HEK293 (cell line): Measurements from ENCODE around the gene STX10.

Source experiments
- CTCF ChIA-PET: fragments of 350-600 bp; formaldehyde crosslinking; extraction: SDS; loops from one replicate; lab custom pipeline; 2021; ENCODE audit warnings: antibody characterized with exemption; lab: Yijun Ruan, JAX
- POLR2A ChIA-PET: fragments of 300-600 bp; formaldehyde crosslinking; extraction: SDS; loops from one replicate; lab custom pipeline; 2020; ENCODE audit warnings: antibody characterized with exemption, inconsistent platforms; lab: Yijun Ruan, JAX
- H3K27ac ChIP-seq: fragments of 200-500 bp; sonication (Bioruptor generic); 2 replicates; pipeline ENCODE4 v1.5.1; 2014; ENCODE audit warnings: low read depth, low read length, control low read depth, inconsistent platforms; ENCODE audit errors: extremely low read depth
- H3K36me3 ChIP-seq, 2 experiments: fragments of 200-500 bp in 1 of 2; sonication (Bioruptor generic) in 1 of 2; 1 replicate in 1 of 2; 2 replicates in 1 of 2; pipeline ENCODE4 v1.5.1; 2014 to 2017; ENCODE audit warnings: inconsistent platforms in 2 of 2, low read length in 2 of 2; ENCODE audit not compliant: control insufficient read depth in 2 of 2, insufficient read depth in 1 of 2
- H3K4me1 ChIP-seq: fragments of 200-500 bp; sonication (Bioruptor generic); 2 replicates; pipeline ENCODE4 v1.5.1; 2014; ENCODE audit warnings: mild to moderate bottlenecking, low read length, inconsistent platforms; ENCODE audit not compliant: control insufficient read depth, insufficient read depth
- H3K4me3 ChIP-seq: 2 replicates; pipeline ENCODE4 v1.5.1; 2011; ENCODE audit warnings: low read depth, mild to moderate bottlenecking, control low read depth, low read length, moderate library complexity
- H3K9me3 ChIP-seq: fragments of 200-500 bp; sonication (Bioruptor generic); 2 replicates; pipeline ENCODE4 v1.5.1; 2014; ENCODE audit warnings: low read depth, low read length, inconsistent platforms; ENCODE audit not compliant: control insufficient read depth, insufficient read depth
- BCL11B ChIP-seq: fragments of 450-650 bp; formaldehyde crosslinking; IDR thresholded peaks from 2 replicates; pipeline ENCODE4 v1.5.1; 2016; ENCODE audit warnings: low read depth, missing biosample characterization, missing genetic modification characterization
- EGR2 ChIP-seq: fragments of 450-650 bp; formaldehyde crosslinking; IDR thresholded peaks from 2 replicates; pipeline ENCODE4 v1.5.1; 2016; ENCODE audit warnings: low read depth, missing biosample characterization, missing genetic modification characterization
- GFI1B ChIP-seq: fragments of 450-650 bp; formaldehyde crosslinking; IDR thresholded peaks from 2 replicates; pipeline ENCODE4 v1.5.1; 2016; ENCODE audit warnings: missing biosample characterization, missing genetic modification characterization
- GLIS1 ChIP-seq: fragments of 450-650 bp; formaldehyde crosslinking; IDR thresholded peaks from 2 replicates; pipeline ENCODE4 v1.5.1; 2016; ENCODE audit warnings: missing biosample characterization, missing genetic modification characterization
- KLF1 ChIP-seq: fragments of 450-650 bp; formaldehyde crosslinking; IDR thresholded peaks from 2 replicates; pipeline ENCODE4 v1.5.1; 2016; ENCODE audit warnings: missing biosample characterization, missing genetic modification characterization
- OVOL3 ChIP-seq: fragments of 450-650 bp; formaldehyde crosslinking; IDR thresholded peaks from 2 replicates; pipeline ENCODE4 v1.5.1; 2016; ENCODE audit warnings: missing biosample characterization, missing genetic modification characterization
- PRDM1 ChIP-seq: fragments of 450-650 bp; formaldehyde crosslinking; IDR thresholded peaks from 2 replicates; pipeline ENCODE4; 2016; ENCODE audit warnings: missing biosample characterization, missing genetic modification characterization
- WT1 ChIP-seq: fragments of 450-650 bp; formaldehyde crosslinking; IDR thresholded peaks from 2 replicates; pipeline ENCODE4 v1.5.1; 2016; ENCODE audit warnings: missing biosample characterization, missing genetic modification characterization
- ZNF121 ChIP-seq: fragments of 450-650 bp; formaldehyde crosslinking; IDR thresholded peaks from 2 replicates; pipeline ENCODE4 v1.5.1; 2016; ENCODE audit warnings: missing biosample characterization, missing genetic modification characterization
- ZNF140 ChIP-seq: fragments of 450-650 bp; formaldehyde crosslinking; IDR thresholded peaks from 2 replicates; pipeline ENCODE4 v1.5.1; 2016; ENCODE audit warnings: missing biosample characterization, missing genetic modification characterization
- ZNF155 ChIP-seq: fragments of 450-650 bp; formaldehyde crosslinking; IDR thresholded peaks from 2 replicates; pipeline ENCODE4 v1.5.1; 2016; ENCODE audit warnings: missing biosample characterization, missing genetic modification characterization
- ZNF202 ChIP-seq: fragments of 450-650 bp; formaldehyde crosslinking; IDR thresholded peaks from 2 replicates; pipeline ENCODE4 v1.5.1; 2016; ENCODE audit warnings: missing biosample characterization, missing genetic modification characterization, borderline replicate concordance
- ZNF221 ChIP-seq: fragments of 450-650 bp; formaldehyde crosslinking; IDR thresholded peaks from 2 replicates; pipeline ENCODE4 v1.5.1; 2017; ENCODE audit warnings: missing biosample characterization, missing genetic modification characterization, borderline replicate concordance
- ZNF223 ChIP-seq: fragments of 450-650 bp; formaldehyde crosslinking; IDR thresholded peaks from 2 replicates; pipeline ENCODE4 v1.5.1; 2016; ENCODE audit warnings: missing biosample characterization, missing genetic modification characterization
- ZNF266 ChIP-seq: fragments of 450-650 bp; formaldehyde crosslinking; IDR thresholded peaks from 2 replicates; pipeline ENCODE4 v1.5.1; 2016; ENCODE audit warnings: missing biosample characterization, missing genetic modification characterization, low read depth
- ZNF292 ChIP-seq: fragments of 450-650 bp; formaldehyde crosslinking; IDR thresholded peaks from 2 replicates; pipeline ENCODE4 v1.5.1; 2016; ENCODE audit warnings: low read depth, missing biosample characterization, missing genetic modification characterization, borderline replicate concordance
- ZNF341 ChIP-seq: fragments of 450-650 bp; formaldehyde crosslinking; IDR thresholded peaks from 2 replicates; pipeline ENCODE4; 2016; ENCODE audit warnings: low read depth, missing biosample characterization, missing genetic modification characterization
- ZNF529 ChIP-seq: fragments of 450-650 bp; formaldehyde crosslinking; IDR thresholded peaks from 2 replicates; pipeline ENCODE4 v1.5.1; 2017; ENCODE audit warnings: missing genetic modification characterization, missing biosample characterization; ENCODE audit not compliant: insufficient replicate concordance
- ZNF549 ChIP-seq: fragments of 450-650 bp; IDR thresholded peaks from 2 replicates; pipeline ENCODE4 v1.5.1; 2018; ENCODE audit warnings: missing biosample characterization, missing genetic modification characterization, mild to moderate bottlenecking, inconsistent platforms, moderate library complexity
- ZNF623 ChIP-seq: fragments of 450-650 bp; formaldehyde crosslinking; IDR thresholded peaks from 2 replicates; pipeline ENCODE4 v1.5.1; 2016; ENCODE audit warnings: missing biosample characterization, missing genetic modification characterization
- ZNF76 ChIP-seq: fragments of 450-650 bp; formaldehyde crosslinking; IDR thresholded peaks from 2 replicates; pipeline ENCODE4; 2016; ENCODE audit warnings: low read depth, missing biosample characterization, missing genetic modification characterization, borderline replicate concordance
- ZNF777 ChIP-seq: fragments of 450-650 bp; formaldehyde crosslinking; IDR thresholded peaks from 2 replicates; pipeline ENCODE4 v1.5.1; 2017; ENCODE audit warnings: missing biosample characterization, missing genetic modification characterization, borderline replicate concordance
- ZSCAN30 ChIP-seq: fragments of 450-650 bp; IDR thresholded peaks from 2 replicates; pipeline ENCODE4 v1.5.1; 2018; ENCODE audit warnings: missing biosample characterization, mild to moderate bottlenecking, missing genetic modification characterization, moderate library complexity
- TF ChIP-seq, protein P1 (sequence below): fragments of 450-650 bp; formaldehyde crosslinking; IDR thresholded peaks from 2 replicates; pipeline ENCODE4 v1.5.1; 2016; ENCODE audit warnings: missing biosample characterization, missing genetic modification characterization, low read depth
- TF ChIP-seq, protein P2 (sequence below): fragments of 450-650 bp; formaldehyde crosslinking; IDR thresholded peaks from 2 replicates; pipeline ENCODE4 v1.5.1; 2016; ENCODE audit warnings: missing biosample characterization, missing genetic modification characterization

Gene STX10

DNA sequence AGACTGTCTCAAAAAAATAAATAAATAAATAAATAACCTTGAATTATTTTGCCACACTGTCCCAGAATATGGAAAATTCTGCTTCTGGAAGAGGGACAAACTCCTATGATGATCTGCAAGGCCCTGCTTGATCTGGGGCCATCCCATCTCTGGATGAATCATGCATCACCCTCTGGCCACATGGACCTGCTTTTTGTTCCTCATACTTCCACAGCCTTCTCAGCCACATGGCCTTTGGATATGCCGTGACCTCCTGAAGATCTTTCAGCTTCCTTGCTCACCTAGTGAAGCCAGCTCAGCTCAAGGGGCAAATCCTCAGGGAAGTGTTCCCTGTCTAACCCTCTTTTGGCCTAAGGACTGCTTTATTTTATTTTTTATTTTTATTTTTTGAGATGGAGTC is 10.4 kb upstream of the STX10 start:
- POLR2A ChIA-PET, result no interaction called here
- peaks cover 16% of the 10 kb centered on the region for H3K4me1 ChIP-seq
- H3K27ac ChIP-seq, result no peak overlapping the region
- TF ChIP-seq ZNF623 (peak; percentile 66), ZNF140 (tag by site-specific recombination) (no peak), PRDM1 (tag by site-specific recombination) (no peak)
- CTCF ChIA-PET, result interaction anchor here (0.8 to 1.5 kb wide), 2 partner anchors 8 to 194 kb away, joined by 3 to 7 read pairs; no protein-coding TSS in a partner anchor
- H3K9me3 ChIP-seq, result no peaks in the 10 kb centered on the region
- H3K36me3 ChIP-seq, result no peaks in the 10 kb centered on the region
- H3K4me3 ChIP-seq, result no peak overlapping the region

DNA sequence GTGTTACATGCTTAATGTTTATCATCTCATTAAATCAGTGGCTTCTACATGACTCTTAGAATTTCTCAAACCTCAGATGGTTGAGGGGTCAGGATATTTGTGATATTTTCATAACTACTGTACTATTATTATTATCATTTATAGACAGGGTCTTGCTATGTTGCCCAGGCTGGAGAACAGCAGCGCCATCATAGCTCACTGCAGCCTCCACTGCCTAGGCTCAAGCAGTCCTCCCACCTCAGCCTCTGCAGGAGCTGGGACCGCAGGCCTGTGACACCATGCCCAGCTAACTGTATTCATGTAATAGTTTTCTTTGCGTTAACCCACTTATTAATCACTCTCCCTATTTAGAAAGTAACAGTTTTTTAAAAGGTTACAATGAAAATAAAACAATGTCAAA is 9.5 kb upstream of the STX10 start:
- Histone ChIP-seq H3K36me3 (no peaks in the 10 kb centered on the region), H3K4me3 (no peak overlapping the region), H3K9me3 (no peaks in the 10 kb centered on the region), H3K27ac (no peak overlapping the region), H3K4me1 (peaks cover 19% of the 10 kb centered on the region)
- ChIA-PET CTCF (interaction anchor here (0.6 to 0.7 kb wide), 2 partner anchors 52 to 156 kb away, joined by 3 read pairs; no protein-coding TSS in a partner anchor), POLR2A (no interaction called here)
- TF ChIP-seq ZNF292 (tag by site-specific recombination), result no peak
- TF ChIP-seq ZNF121 (tag by site-specific recombination), result peak; percentile 83

DNA sequence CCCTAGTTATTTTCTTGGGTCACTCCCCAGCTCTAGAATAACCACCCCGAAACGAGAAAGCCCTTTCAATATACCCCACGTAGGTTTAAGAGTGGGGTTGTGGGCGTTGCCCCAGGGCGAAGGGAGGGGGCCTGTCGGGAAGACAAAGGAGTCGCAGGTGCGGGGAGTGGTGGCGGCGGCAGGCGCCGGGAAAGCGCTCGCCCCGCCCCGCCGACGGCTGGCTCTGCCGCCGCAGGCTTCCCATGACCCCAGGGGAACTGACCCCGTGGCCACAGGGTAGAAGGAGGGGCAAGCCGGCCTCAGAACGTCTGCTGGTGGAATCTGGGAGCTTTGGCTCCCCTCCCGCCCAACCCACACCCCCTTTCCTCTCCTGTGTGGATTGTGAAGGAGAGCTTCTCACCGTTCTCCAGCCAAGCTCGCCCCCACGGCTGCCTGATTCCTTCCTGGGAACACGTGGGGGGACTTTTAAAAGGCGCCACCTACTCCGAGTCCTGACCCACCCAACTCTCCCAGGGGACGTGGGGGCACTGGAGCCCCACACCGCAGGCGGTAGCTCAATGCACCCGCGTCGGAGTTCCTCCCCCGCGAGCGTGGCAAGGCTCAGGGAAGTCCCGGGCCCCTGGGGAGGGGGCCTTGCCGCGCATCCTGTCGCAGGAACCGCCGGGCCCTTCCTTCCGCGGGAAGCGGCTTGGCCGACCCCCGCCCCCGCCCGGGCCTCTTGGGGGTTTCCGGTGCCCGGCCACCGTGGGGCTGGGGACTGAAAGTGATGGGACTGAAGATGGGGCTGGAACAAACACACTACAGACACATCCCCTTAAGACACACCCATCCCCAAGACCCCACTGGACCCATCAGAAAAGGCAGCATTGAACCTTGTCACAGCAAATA is 5.5 kb upstream of the STX10 start:
- POLR2A ChIA-PET, result interaction anchor here (0.6 to 2.6 kb wide), 13 partner anchors 10 to 696 kb away, joined by 3 to 60 read pairs (median 4); partner anchors contain the start of gene NACC1
- H3K4me1 ChIP-seq, result peaks cover 8% of the 10 kb centered on the region
- H3K27ac ChIP-seq, result peak overlapping the region; percentile 59; the same call in 1 of the 2 replicates
- H3K9me3 ChIP-seq, result no peaks in the 10 kb centered on the region
- peaks cover 0 to 11% of the 10 kb centered on the region in 2 experiments; a peak in 1 of 3 replicates for H3K36me3 ChIP-seq
- CTCF ChIA-PET, result interaction anchor here (0.5 to 1.8 kb wide), 11 partner anchors 13 to 273 kb away, joined by 3 to 7 read pairs (median 3); no protein-coding TSS in a partner anchor
- peak overlapping the region; percentile 99 for H3K4me3 ChIP-seq
- TF ChIP-seq ZNF221 (tag by site-specific recombination), result no peak
- TF ChIP-seq ZSCAN30 (tag by site-specific recombination), result no peak
- TF ChIP-seq ZNF155, result no peak
- TF ChIP-seq GFI1B (tag by site-specific recombination), result no peak
- no peak for TF ChIP-seq WT1
- TF ChIP-seq ZNF202 (tag by site-specific recombination), result no peak
- TF ChIP-seq GLIS1 (tag by site-specific recombination), result peak; percentile 11; the same call in 1 of the 2 replicates
- peak; percentile 40; the same call in 1 of the 2 replicates for TF ChIP-seq ZNF341 (tag by site-specific recombination)
- TF ChIP-seq ZNF549 (tag by site-specific recombination), result no peak
- TF ChIP-seq BCL11B, result no peak
- TF ChIP-seq ZNF223 (tag by site-specific recombination), result no peak
- TF ChIP-seq OVOL3 (tag by site-specific recombination), result no peak
- TF ChIP-seq ZNF266 (tag by site-specific recombination), result no peak
- peak; percentile 45; the same call in 1 of the 2 replicates for TF ChIP-seq ZNF76 (tag by site-specific recombination)
- no peak for TF ChIP-seq ZNF777 (tag by site-specific recombination)
- peak; percentile 77 for TF ChIP-seq KLF1
- peak; percentile 96 for TF ChIP-seq EGR2
- TF ChIP-seq, protein P1, sequence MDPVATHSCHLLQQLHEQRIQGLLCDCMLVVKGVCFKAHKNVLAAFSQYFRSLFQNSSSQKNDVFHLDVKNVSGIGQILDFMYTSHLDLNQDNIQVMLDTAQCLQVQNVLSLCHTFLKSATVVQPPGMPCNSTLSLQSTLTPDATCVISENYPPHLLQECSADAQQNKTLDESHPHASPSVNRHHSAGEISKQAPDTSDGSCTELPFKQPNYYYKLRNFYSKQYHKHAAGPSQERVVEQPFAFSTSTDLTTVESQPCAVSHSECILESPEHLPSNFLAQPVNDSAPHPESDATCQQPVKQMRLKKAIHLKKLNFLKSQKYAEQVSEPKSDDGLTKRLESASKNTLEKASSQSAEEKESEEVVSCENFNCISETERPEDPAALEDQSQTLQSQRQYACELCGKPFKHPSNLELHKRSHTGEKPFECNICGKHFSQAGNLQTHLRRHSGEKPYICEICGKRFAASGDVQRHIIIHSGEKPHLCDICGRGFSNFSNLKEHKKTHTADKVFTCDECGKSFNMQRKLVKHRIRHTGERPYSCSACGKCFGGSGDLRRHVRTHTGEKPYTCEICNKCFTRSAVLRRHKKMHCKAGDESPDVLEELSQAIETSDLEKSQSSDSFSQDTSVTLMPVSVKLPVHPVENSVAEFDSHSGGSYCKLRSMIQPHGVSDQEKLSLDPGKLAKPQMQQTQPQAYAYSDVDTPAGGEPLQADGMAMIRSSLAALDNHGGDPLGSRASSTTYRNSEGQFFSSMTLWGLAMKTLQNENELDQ (tag by site-specific recombination), result no peak
- TF ChIP-seq, protein P2, sequence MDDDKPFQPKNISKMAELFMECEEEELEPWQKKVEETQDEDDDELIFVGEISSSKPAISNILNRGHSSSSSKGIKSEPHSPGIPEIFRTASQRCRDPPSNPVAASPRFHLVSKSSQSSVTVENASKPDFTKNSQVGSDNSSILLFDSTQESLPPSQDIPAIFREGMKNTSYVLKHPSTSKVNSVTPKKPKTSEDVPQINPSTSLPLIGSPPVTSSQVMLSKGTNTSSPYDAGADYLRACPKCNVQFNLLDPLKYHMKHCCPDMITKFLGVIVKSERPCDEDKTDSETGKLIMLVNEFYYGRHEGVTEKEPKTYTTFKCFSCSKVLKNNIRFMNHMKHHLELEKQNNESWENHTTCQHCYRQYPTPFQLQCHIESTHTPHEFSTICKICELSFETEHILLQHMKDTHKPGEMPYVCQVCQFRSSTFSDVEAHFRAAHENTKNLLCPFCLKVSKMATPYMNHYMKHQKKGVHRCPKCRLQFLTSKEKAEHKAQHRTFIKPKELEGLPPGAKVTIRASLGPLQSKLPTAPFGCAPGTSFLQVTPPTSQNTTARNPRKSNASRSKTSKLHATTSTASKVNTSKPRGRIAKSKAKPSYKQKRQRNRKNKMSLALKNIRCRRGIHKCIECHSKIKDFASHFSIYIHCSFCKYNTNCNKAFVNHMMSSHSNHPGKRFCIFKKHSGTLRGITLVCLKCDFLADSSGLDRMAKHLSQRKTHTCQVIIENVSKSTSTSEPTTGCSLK (tag by site-specific recombination), result no peak
- no peak for TF ChIP-seq ZNF529 (tag by site-specific recombination)
